ENCODE measurements around the gene MYZAP. TPM values are rescaled to one million over a fixed set of nuclear protein-coding genes. Genes with fewer than 3 reads are reported as not detected.

MYZAP gene
- total RNA-seq, 2 donors from 2014 or later: 0.22 to 0.33 TPM

DNA sequence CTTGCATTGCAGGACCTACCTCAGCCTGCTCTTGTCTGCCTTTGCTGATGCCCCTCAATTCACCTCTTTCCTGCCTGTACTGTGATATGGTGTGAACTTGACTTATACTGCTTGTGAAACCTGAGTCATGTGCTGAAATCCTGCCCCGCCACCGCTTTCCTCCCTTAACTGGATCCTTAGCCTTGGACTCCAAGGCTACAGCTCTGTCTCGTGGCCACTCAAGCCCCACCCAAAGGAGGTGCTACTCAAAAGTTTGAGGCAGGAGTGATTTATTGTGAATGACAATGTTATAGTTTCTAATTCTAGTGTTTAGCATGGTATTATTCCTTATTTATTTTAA, 56.1 kb downstream of the MYZAP start:
- H3K36me3 Mint-ChIP-seq (ENCODE audit: low read depth): no peaks in the 10 kb centered on the region
- no peak for DNase-seq
- no peaks in the 10 kb centered on the region for H3K4me1 Mint-ChIP-seq
- H3K27me3 ChIP-seq (ENCODE audit: control insufficient read depth, insufficient read depth, low read length, poor library complexity, severe bottlenecking): no peaks in the 10 kb centered on the region
- H3K36me3 ChIP-seq (ENCODE audit: control insufficient read depth, insufficient read depth, low read length): no peaks in the 10 kb centered on the region
- H3K27ac ChIP-seq (ENCODE audit: low read depth, low read length): no peak overlapping the region
- no peaks in the 10 kb centered on the region for H3K9me3 Mint-ChIP-seq
- no peaks in the 10 kb centered on the region for H3K9me3 ChIP-seq (ENCODE audit: control insufficient read depth, low read length)
- H3K27me3 Mint-ChIP-seq (ENCODE audit: insufficient read depth): peaks cover 11% of the 10 kb centered on the region
- 87% methylated on average over 3 of the region's 3 CpGs; no CpG with 5 or more reads in 1 of the 2 experiments for WGBS, 2 experiments (ENCODE audit: insufficient coverage in 1 of 2, insufficient read length in 1 of 2)
- H3K27ac Mint-ChIP-seq: no peak overlapping the region
- TF ChIP-seq, protein P1, sequence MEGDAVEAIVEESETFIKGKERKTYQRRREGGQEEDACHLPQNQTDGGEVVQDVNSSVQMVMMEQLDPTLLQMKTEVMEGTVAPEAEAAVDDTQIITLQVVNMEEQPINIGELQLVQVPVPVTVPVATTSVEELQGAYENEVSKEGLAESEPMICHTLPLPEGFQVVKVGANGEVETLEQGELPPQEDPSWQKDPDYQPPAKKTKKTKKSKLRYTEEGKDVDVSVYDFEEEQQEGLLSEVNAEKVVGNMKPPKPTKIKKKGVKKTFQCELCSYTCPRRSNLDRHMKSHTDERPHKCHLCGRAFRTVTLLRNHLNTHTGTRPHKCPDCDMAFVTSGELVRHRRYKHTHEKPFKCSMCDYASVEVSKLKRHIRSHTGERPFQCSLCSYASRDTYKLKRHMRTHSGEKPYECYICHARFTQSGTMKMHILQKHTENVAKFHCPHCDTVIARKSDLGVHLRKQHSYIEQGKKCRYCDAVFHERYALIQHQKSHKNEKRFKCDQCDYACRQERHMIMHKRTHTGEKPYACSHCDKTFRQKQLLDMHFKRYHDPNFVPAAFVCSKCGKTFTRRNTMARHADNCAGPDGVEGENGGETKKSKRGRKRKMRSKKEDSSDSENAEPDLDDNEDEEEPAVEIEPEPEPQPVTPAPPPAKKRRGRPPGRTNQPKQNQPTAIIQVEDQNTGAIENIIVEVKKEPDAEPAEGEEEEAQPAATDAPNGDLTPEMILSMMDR (conservative IDR thresholded peaks at IDR 0.05): no peak
- H3K4me1 ChIP-seq (ENCODE audit: control insufficient read depth, insufficient read depth, low read length): no peaks in the 10 kb centered on the region
- no peak overlapping the region for H3K4me3 Mint-ChIP-seq
- H3K9ac ChIP-seq (ENCODE audit: extremely low read depth, low read length, poor library complexity, severe bottlenecking): no peak overlapping the region
- no peak overlapping the region for H3K4me3 ChIP-seq (ENCODE audit: low read length)

DNA sequence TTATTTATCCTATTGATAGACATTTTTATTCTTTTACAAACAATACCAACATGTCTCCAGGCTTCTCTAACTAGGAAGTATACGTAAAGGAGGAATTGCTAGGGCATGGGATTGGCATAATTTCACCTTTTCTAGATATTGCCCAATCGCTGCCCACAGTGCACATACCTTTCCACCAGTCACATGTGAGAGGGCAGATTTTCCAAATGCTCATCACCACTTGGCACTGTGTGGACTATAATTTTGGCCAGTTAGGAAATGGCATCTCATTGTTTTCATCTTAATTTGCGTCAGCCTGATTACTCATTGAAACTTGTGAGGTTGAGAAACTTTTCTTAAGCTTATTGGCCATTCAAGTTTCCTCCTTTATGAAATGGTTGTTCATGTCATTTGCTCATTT, 57.4 kb downstream of the MYZAP start:
- no peaks in the 10 kb centered on the region for H3K9me3 Mint-ChIP-seq
- Histone ChIP-seq H3K27ac (ENCODE audit: low read depth, low read length) (no peak overlapping the region), H3K36me3 (ENCODE audit: control insufficient read depth, insufficient read depth, low read length) (no peaks in the 10 kb centered on the region), H3K9ac (ENCODE audit: extremely low read depth, low read length, poor library complexity, severe bottlenecking) (no peak overlapping the region), H3K27me3 (ENCODE audit: control insufficient read depth, insufficient read depth, low read length, poor library complexity, severe bottlenecking) (no peaks in the 10 kb centered on the region), H3K4me3 (ENCODE audit: low read length) (no peak overlapping the region), H3K4me1 (ENCODE audit: control insufficient read depth, insufficient read depth, low read length) (no peaks in the 10 kb centered on the region), H3K9me3 (ENCODE audit: control insufficient read depth, low read length) (no peaks in the 10 kb centered on the region)
- TF ChIP-seq, protein P1 (conservative IDR thresholded peaks at IDR 0.05): no peak
- H3K4me1 Mint-ChIP-seq: no peaks in the 10 kb centered on the region
- H3K4me3 Mint-ChIP-seq: no peak overlapping the region
- H3K27me3 Mint-ChIP-seq (ENCODE audit: insufficient read depth): peaks cover 10% of the 10 kb centered on the region
- no peak for DNase-seq
- no peaks in the 10 kb centered on the region for H3K36me3 Mint-ChIP-seq (ENCODE audit: low read depth)
- no peak overlapping the region for H3K27ac Mint-ChIP-seq
- WGBS, 2 experiments (ENCODE audit: insufficient coverage in 1 of 2, insufficient read length in 1 of 2): 90 to 91% methylated on average over 3 of the region's 3 CpGs

DNA sequence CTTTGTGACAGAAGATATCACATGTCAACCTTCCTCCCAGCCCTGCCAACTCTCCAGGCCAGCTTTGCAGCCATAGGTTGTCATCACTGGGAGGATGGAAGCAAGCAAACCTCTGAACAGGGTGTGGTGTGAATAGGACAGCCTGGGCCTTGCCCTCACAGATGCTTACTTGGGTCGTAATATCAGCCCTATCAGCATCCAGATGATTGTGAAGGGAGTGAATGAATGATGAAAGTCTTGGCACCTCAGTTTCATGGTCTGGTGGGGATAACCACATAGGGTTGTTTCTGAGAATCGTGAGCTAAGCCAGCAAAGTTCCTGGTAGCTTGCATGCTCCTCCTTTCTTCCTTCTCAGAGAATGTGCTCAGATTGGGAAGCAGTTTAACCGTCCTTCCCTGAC, 59.7 kb downstream of the MYZAP start:
- H3K27ac ChIP-seq (ENCODE audit: low read depth, low read length): no peak overlapping the region
- TF ChIP-seq, protein P1 (conservative IDR thresholded peaks at IDR 0.05): no peak
- H3K4me3 Mint-ChIP-seq: no peak overlapping the region
- H3K27me3 ChIP-seq (ENCODE audit: control insufficient read depth, insufficient read depth, low read length, poor library complexity, severe bottlenecking): no peaks in the 10 kb centered on the region
- DNase-seq: no peak
- H3K4me1 ChIP-seq (ENCODE audit: control insufficient read depth, insufficient read depth, low read length): no peaks in the 10 kb centered on the region
- H3K27me3 Mint-ChIP-seq (ENCODE audit: insufficient read depth): peaks cover 5% of the 10 kb centered on the region
- no peak overlapping the region for H3K9ac ChIP-seq (ENCODE audit: extremely low read depth, low read length, poor library complexity, severe bottlenecking)
- no peaks in the 10 kb centered on the region for H3K36me3 Mint-ChIP-seq (ENCODE audit: low read depth)
- no peak overlapping the region for H3K27ac Mint-ChIP-seq
- no peaks in the 10 kb centered on the region for H3K4me1 Mint-ChIP-seq
- WGBS, 2 experiments (ENCODE audit: insufficient coverage in 1 of 2, insufficient read length in 1 of 2): 92% methylated on average over 2 to 3 of the region's 3 CpGs
- no peaks in the 10 kb centered on the region for H3K9me3 ChIP-seq (ENCODE audit: control insufficient read depth, low read length)
- H3K4me3 ChIP-seq (ENCODE audit: low read length): no peak overlapping the region
- H3K36me3 ChIP-seq (ENCODE audit: control insufficient read depth, insufficient read depth, low read length): no peaks in the 10 kb centered on the region
- no peaks in the 10 kb centered on the region for H3K9me3 Mint-ChIP-seq

All from endodermal cell (in vitro differentiated cells).